D721Med (cell line): ENCODE results near the gene AQP2.

Source experiments
- DNase-seq: peaks from one replicate; pipeline ENCODE4 v3.0.0; 2011; ENCODE audit warnings: low spot score; ENCODE audit not compliant: insufficient read length
- FAIRE-seq: peaks from 2 replicates; lab custom pipeline; 2011; peaks lifted over from hg19 to GRCh38; lab: Jason Lieb, UNC
- CTCF ChIP-seq: IDR thresholded peaks from 2 replicates; pipeline ENCODE4 v1.5.1; 2012; ENCODE audit warnings: mild to moderate bottlenecking, control low read depth; ENCODE audit not compliant: insufficient read depth; ENCODE audit errors: missing control alignments

The AQP2 gene

GRCh38 chr12:49975318-49975761 lies 24.8 kb downstream of the AQP2 start:
- DNase-seq (no peak), FAIRE-seq (no peak)
- TF ChIP-seq CTCF: no peak

GRCh38 chr12:49976557-49976956 lies 26.0 kb downstream of the AQP2 start:
- DNase-seq: no peak
- TF ChIP-seq CTCF: no peak
- FAIRE-seq: no peak

- no peak for TF ChIP-seq CTCF
- FAIRE-seq: no peak
- DNase-seq: no peak
Measured at GRCh38 chr12:49978125-49978524, 27.6 kb downstream of the AQP2 start.

- no peak for DNase-seq
- no peak for TF ChIP-seq CTCF
Measured at GRCh38 chr12:49979016-49979586, 28.6 kb downstream of the AQP2 start.

GRCh38 chr12:49979791-49980190 lies 29.3 kb downstream of the AQP2 start:
- DNase-seq: no peak
- TF ChIP-seq CTCF: no peak
- FAIRE-seq: no peak

More at GRCh38 chr12:49979016-49979586, 28.6 kb downstream of the AQP2 start:
- peak; percentile 84 for FAIRE-seq

- DNase-seq (no peak), FAIRE-seq (peak; percentile 48)
- no peak for TF ChIP-seq CTCF
Measured at GRCh38 chr12:49980501-49981349, 30.2 kb downstream of the AQP2 start.
